H1 (cell line): ENCODE measurements around the gene MBLAC1. TPM values are rescaled to one million over a fixed set of nuclear protein-coding genes. Genes with fewer than 3 reads are reported as not detected.

ENCODE experiments used
- CTCF ChIA-PET: fragments of 300-600 bp; sonication (Branson Sonifier 250); formaldehyde crosslinking; loops from one replicate; lab custom pipeline; 2021; ENCODE audit not compliant: partially characterized antibody; lab: Charles Lee
- POLR2A ChIA-PET: fragments of 300-600 bp; sonication (Branson Sonifier 250); formaldehyde crosslinking; loops from one replicate; lab custom pipeline; 2021; ENCODE audit warnings: inconsistent platforms; ENCODE audit not compliant: partially characterized antibody; lab: Charles Lee
- DNase-seq, 2 experiments: peaks; one replicate each; pipeline versions ENCODE4 v3.0.0 to v3.0.0-alpha.2; 2010 to 2022; ENCODE audit warnings: low spot score in 2 of 2, low read depth in 1 of 2, mixed read lengths in 1 of 2
- FAIRE-seq: peaks from 2 replicates; lab custom pipeline; 2011; peaks lifted over from hg19 to GRCh38; lab: Jason Lieb, UNC
- H2AFZ ChIP-seq: 2 replicates; pipeline ENCODE4 v1.8.1; 2012; ENCODE audit warnings: low read length, inconsistent platforms
- H2AK5ac ChIP-seq: 2 replicates; pipeline ENCODE4 v1.6.1; 2013; ENCODE audit warnings: low read depth, low read length
- H2BK120ac ChIP-seq: replicated peaks from 2 replicates; pipeline ENCODE3; 2013; ENCODE audit warnings: low read depth, low read length, inconsistent platforms
- H2BK12ac ChIP-seq: 2 replicates; pipeline ENCODE4 v1.6.1; 2013; ENCODE audit warnings: low read depth, low read length
- H2BK15ac ChIP-seq: 2 replicates; pipeline ENCODE4 v1.6.1; 2013; ENCODE audit warnings: low read length
- H2BK20ac ChIP-seq: 2 replicates; pipeline ENCODE4 v1.6.1; 2013; ENCODE audit warnings: low read length
- H2BK5ac ChIP-seq: 2 replicates; pipeline ENCODE4 v1.6.1; 2013; ENCODE audit warnings: low read depth, low read length
- H3K14ac ChIP-seq: 2 replicates; pipeline ENCODE4 v1.6.1; 2013; ENCODE audit warnings: inconsistent platforms; ENCODE audit not compliant: insufficient read length
- H3K18ac ChIP-seq: 2 replicates; pipeline ENCODE4 v1.6.1; 2013; ENCODE audit warnings: low read length; ENCODE audit errors: extremely low read depth
- H3K23ac ChIP-seq: 2 replicates; pipeline ENCODE4 v1.6.1; 2013; ENCODE audit warnings: inconsistent platforms; ENCODE audit not compliant: insufficient read length
- H3K23me2 ChIP-seq: 2 replicates; pipeline ENCODE4 v1.6.1; 2013; ENCODE audit warnings: low read depth, low read length
- H3K27ac ChIP-seq: 2 replicates; pipeline ENCODE4 v1.6.1; 2011; ENCODE audit warnings: low read depth, low read length, inconsistent platforms
- H3K27me3 ChIP-seq, 4 experiments: replicated peaks in 1 of 4; 1 replicate in 1 of 4; 2 replicates in 3 of 4; pipeline versions ENCODE4 v1.6.1 to v1.8.1; 2011 to 2013; ENCODE audit warnings: low read length in 3 of 4, mild to moderate bottlenecking in 3 of 4, inconsistent platforms in 2 of 4, mixed read lengths in 2 of 4, moderate library complexity in 1 of 4; ENCODE audit not compliant: control insufficient read depth in 3 of 4, insufficient read depth in 3 of 4; ENCODE audit errors: extremely low read depth in 1 of 4
- H3K36me3 ChIP-seq, 4 experiments: 2 replicates each; pipeline versions ENCODE4 v1.6.1 to v1.8.1; 2011 to 2013; ENCODE audit warnings: mild to moderate bottlenecking in 4 of 4, low read length in 3 of 4, moderate library complexity in 2 of 4, control low read depth in 1 of 4, inconsistent platforms in 1 of 4; ENCODE audit not compliant: insufficient read depth in 4 of 4, control insufficient read depth in 2 of 4
- H3K4ac ChIP-seq: replicated peaks from 2 replicates; pipeline ENCODE3; 2013; ENCODE audit warnings: low read length, low read depth, mixed read lengths, inconsistent platforms; ENCODE audit not compliant: insufficient read length
- H3K4me1 ChIP-seq, 4 experiments: replicated peaks in 1 of 4; 1 replicate in 1 of 4; 2 replicates in 3 of 4; pipeline versions ENCODE4 v1.6.1 to v1.8.1; 2011 to 2013; ENCODE audit warnings: low read length in 3 of 4, inconsistent platforms in 2 of 4, mixed read lengths in 1 of 4; ENCODE audit not compliant: insufficient read depth in 4 of 4, control insufficient read depth in 3 of 4
- H3K4me2 ChIP-seq, 2 experiments: 2 replicates each; pipeline versions ENCODE4 v1.6.1 to v1.8.1; 2011 to 2013; ENCODE audit warnings: low read depth in 2 of 2, low read length in 2 of 2, control low read depth in 1 of 2, inconsistent platforms in 1 of 2, mild to moderate bottlenecking in 1 of 2; ENCODE audit not compliant: insufficient read depth in 1 of 2
- H3K4me3 ChIP-seq, 4 experiments: fragments of 200-600, 300-600 bp in 1 of 4; sonication (generic), shearing (Covaris generic), sonication (Bioruptor Twin) in 1 of 4; 2 replicates each; pipeline versions ENCODE4 v1.5.1 to v1.8.1; 2011 to 2016; ENCODE audit warnings: low read length in 4 of 4, low read depth in 3 of 4, control low read depth in 2 of 4, inconsistent platforms in 2 of 4, mild to moderate bottlenecking in 2 of 4, mixed read lengths in 1 of 4, moderate library complexity in 1 of 4; ENCODE audit not compliant: insufficient read depth in 2 of 4; ENCODE audit errors: extremely low read depth in 1 of 4
- H3K56ac ChIP-seq: replicated peaks from 2 replicates; pipeline ENCODE3; 2013; ENCODE audit warnings: low read depth, mild to moderate bottlenecking, mixed read lengths, low read length, inconsistent platforms; ENCODE audit not compliant: insufficient read length
- H3K79me1 ChIP-seq: 2 replicates; pipeline ENCODE4 v1.6.1; 2013; ENCODE audit warnings: low read depth, low read length, control low read depth
- H3K79me2 ChIP-seq, 2 experiments: 2 replicates each; pipeline versions ENCODE4 v1.6.1 to v1.8.1; 2012 to 2013; ENCODE audit warnings: low read length in 2 of 2, mild to moderate bottlenecking in 2 of 2, inconsistent platforms in 1 of 2; ENCODE audit not compliant: insufficient read depth in 2 of 2, control insufficient read depth in 1 of 2
- H3K9ac ChIP-seq, 4 experiments: replicated peaks in 1 of 4; 1 replicate in 1 of 4; 2 replicates in 3 of 4; pipeline versions ENCODE4 v1.6.1 to v1.8.1; 2011 to 2013; ENCODE audit warnings: low read depth in 3 of 4, low read length in 3 of 4, control low read depth in 2 of 4, mild to moderate bottlenecking in 2 of 4, moderate library complexity in 2 of 4, inconsistent platforms in 1 of 4; ENCODE audit errors: extremely low read depth in 1 of 4
- H3K9me3 ChIP-seq, 2 experiments: 2 replicates each; pipeline versions ENCODE4 v1.6.1 to v1.8.1; 2012 to 2013; ENCODE audit warnings: mild to moderate bottlenecking in 2 of 2, moderate library complexity in 2 of 2, control low read depth in 1 of 2, inconsistent platforms in 1 of 2, low read depth in 1 of 2, low read length in 1 of 2, mixed read lengths in 1 of 2; ENCODE audit not compliant: insufficient read depth in 2 of 2
- H4K20me1 ChIP-seq, 2 experiments: replicated peaks in 1 of 2; 2 replicates each; pipeline versions ENCODE3 to v1.8.1; 2011 to 2013; ENCODE audit warnings: inconsistent platforms in 2 of 2, low read length in 2 of 2, mild to moderate bottlenecking in 1 of 2; ENCODE audit not compliant: insufficient read depth in 2 of 2, control insufficient read depth in 1 of 2
- H4K5ac ChIP-seq: 2 replicates; pipeline ENCODE4 v1.6.1; 2013; ENCODE audit warnings: low read length, low read depth, mixed read lengths, inconsistent platforms; ENCODE audit not compliant: insufficient read length
- H4K8ac ChIP-seq: 2 replicates; pipeline ENCODE4 v1.8.0; 2013; ENCODE audit warnings: mild to moderate bottlenecking, moderate library complexity, low read length, inconsistent platforms; ENCODE audit not compliant: insufficient read depth; ENCODE audit errors: extremely low read depth
- H4K91ac ChIP-seq: replicated peaks from 2 replicates; pipeline ENCODE3; 2013; ENCODE audit warnings: low read length, mixed read lengths, inconsistent platforms; ENCODE audit not compliant: insufficient read length
- ASH2L ChIP-seq: fragments of 200-600, 300-600 bp; sonication (generic); IDR thresholded peaks from one replicate; pipeline ENCODE4 v1.7.1; 2017; ENCODE audit warnings: low read length
- BACH1 ChIP-seq: IDR thresholded peaks from 2 replicates; pipeline ENCODE4 v1.6.1; 2012; ENCODE audit warnings: low read length, improper control_type of control experiment
- CTCF ChIP-seq, 3 experiments: IDR thresholded peaks; 1 replicate in 2 of 3; 2 replicates in 1 of 3; pipeline versions ENCODE4 v1.5.1 to v1.6.1; 2011; ENCODE audit warnings: low read length in 3 of 3, mild to moderate bottlenecking in 3 of 3, inconsistent platforms in 2 of 3, low read depth in 1 of 3, moderate library complexity in 1 of 3; ENCODE audit not compliant: insufficient read depth in 1 of 3; ENCODE audit errors: control extremely low read depth in 1 of 3
- GABPA ChIP-seq: IDR thresholded peaks from 2 replicates; pipeline ENCODE4 v1.6.1; 2011; ENCODE audit warnings: mild to moderate bottlenecking, low read length, moderate library complexity, borderline replicate concordance; ENCODE audit not compliant: insufficient read depth
- GTF2F1 ChIP-seq: IDR thresholded peaks from 2 replicates; pipeline ENCODE4 v1.6.1; 2012; ENCODE audit warnings: low read depth, low read length, improper control_type of control experiment, borderline replicate concordance
- MAFK ChIP-seq: IDR thresholded peaks from 2 replicates; pipeline ENCODE4 v1.6.1; 2012; ENCODE audit warnings: low read depth, mild to moderate bottlenecking, improper control_type of control experiment, low read length
- POLR2A ChIP-seq, 2 experiments: IDR thresholded peaks; 1 replicate in 1 of 2; 2 replicates in 1 of 2; pipeline ENCODE4 v1.6.1; 2011; ENCODE audit warnings: low read depth in 2 of 2, low read length in 2 of 2, mild to moderate bottlenecking in 2 of 2; ENCODE audit errors: control extremely low read depth in 1 of 2
- POLR2AphosphoS5 ChIP-seq: IDR thresholded peaks from 2 replicates; pipeline ENCODE4 v1.6.1; 2011; ENCODE audit warnings: low read depth, low read length
- RXRA ChIP-seq: IDR thresholded peaks from 2 replicates; pipeline ENCODE4 v1.6.1; 2011; ENCODE audit warnings: low read depth, mild to moderate bottlenecking, low read length, moderate library complexity; ENCODE audit not compliant: insufficient read depth
- SUZ12 ChIP-seq: fragments of 200-600 bp; sonication (generic); IDR thresholded peaks from 2 replicates; pipeline ENCODE4 v1.6.1; 2012; ENCODE audit warnings: mild to moderate bottlenecking, inconsistent platforms, low read length, moderate library complexity, mixed read lengths
- WGBS, 2 experiments: shearing (Covaris generic) in 1 of 2; methylation state at CpG; one replicate each; pipeline versions ENCODE4 v1.1.6 to v1.1.7; 2013 to 2015; ENCODE audit warnings: low lambda C conversion rate in 2 of 2, mixed read lengths in 2 of 2, inconsistent platforms in 1 of 2, low coverage in 1 of 2, missing lambda C conversion rate in 1 of 2; ENCODE audit not compliant: insufficient replicate concordance in 2 of 2, insufficient coverage in 1 of 2, insufficient read length in 1 of 2; ENCODE audit errors: extremely low coverage in 1 of 2, missing lambda C conversion rate in 1 of 2; 5-methylcytosine and 5-hydroxymethylcytosine counted together
- polyA plus RNA-seq, 7 experiments: library from polyadenylated mRNA; depleted of rRNA in 3 of 7; stranded (reverse) in 5 of 7; unstranded in 2 of 7; fragments of >200 nt in 5 of 7; fragments of 200-250 nt in 2 of 7; gene quantifications; 1 replicate in 5 of 7; 2 replicates in 1 of 7; 4 replicates in 1 of 7; pipeline versions ENCODE4 v1.2.1 to v1.2.3, GENCODE V29; 2011 to 2013; ENCODE audit warnings: missing spikeins in 2 of 7, mixed read lengths in 2 of 7
- total RNA-seq: library from RNA; stranded (reverse); fragmentation: NEBNext Ultra II Directional; extraction: Animal tissue kit (Norgen Biotek cat#: 25700); gene quantifications from 2 replicates; pipeline ENCODE4 v1.2.1, GENCODE V29; 2021

The MBLAC1 gene
- total and polyA plus RNA-seq, 2 of the 8 experiments (the other 6 are each of a cell fraction or from before 2014, with no cell fraction given), result 1.00 to 1.7 TPM

- FAIRE-seq (no peak), DNase-seq (no peak)
- Histone ChIP-seq H3K9ac (no peak overlapping the region), H3K14ac (no peak overlapping the region), H2BK15ac (no peak overlapping the region), H2BK20ac (no peak overlapping the region), H4K20me1 (peaks cover 26 to 37% of the 10 kb centered on the region in 2 experiments), H3K9me3 (no peaks in the 10 kb centered on the region), H3K27me3 (no peaks in the 10 kb centered on the region), H3K79me2 (peaks cover 0 to 35% of the 10 kb centered on the region in 2 experiments; a peak in 3 of 4 replicates), H3K56ac (no peak overlapping the region), H3K4ac (no peak overlapping the region), H3K4me3 (no peak overlapping the region), H2BK12ac (no peak overlapping the region), H2AFZ (no peak overlapping the region), H3K4me2 (no peak overlapping the region), H4K8ac (peak overlapping the region; percentile 57; the same call in 1 of the 2 replicates), H3K23ac (no peak overlapping the region), H3K79me1 (peaks cover 16% of the 10 kb centered on the region), H3K18ac (no peak overlapping the region), H2AK5ac (no peak overlapping the region), H4K91ac (no peak overlapping the region), H4K5ac (no peak overlapping the region), H2BK120ac (no peak overlapping the region), H3K36me3 (peaks cover 76 to 86% (median 80%) of the 10 kb centered on the region in 4 experiments), H2BK5ac (no peak overlapping the region), H3K27ac (peak overlapping the region; percentile 5; the same call in 1 of the 2 replicates), H3K23me2 (no peaks in the 10 kb centered on the region; the same call in 1 of the 2 replicates), H3K4me1 (peaks cover 0 to 1% (median 0%) of the 10 kb centered on the region in 4 experiments; a peak in 1 of 7 replicates)
- CTCF ChIA-PET, result no interaction called here
- WGBS, 2 experiments, result 93% methylated on average over 16 of the region's 16 CpGs; no CpG with 5 or more reads in 1 of the 2 experiments
- POLR2A ChIA-PET, result interaction anchor here (0.9 to 19.5 kb wide), 15 partner anchors 10 to 400 kb away, joined by 3 to 722 read pairs (median 4); partner anchors contain the start of genes AP4M1, COPS6, LAMTOR4 and MCM7
- no peak for TF ChIP-seq RXRA
- TF ChIP-seq POLR2A (IDR thresholded peaks at IDR 0.05; ENCODE audit: control extremely low read depth in 1 of 2, low read depth in 2 of 2, low read length in 2 of 2), result peak; percentile 59 to 93
- TF ChIP-seq CTCF (IDR thresholded peaks at IDR 0.05; ENCODE audit: control extremely low read depth in 1 of 3, insufficient read depth in 1 of 3, low read depth in 1 of 3, low read length in 3 of 3), result no peak
- peak; percentile 77 for TF ChIP-seq MAFK
- no peak for TF ChIP-seq BACH1
- no peak for TF ChIP-seq SUZ12
- TF ChIP-seq POLR2AphosphoS5, result peak; percentile 96
- TF ChIP-seq ASH2L, result no peak
- no peak for TF ChIP-seq GABPA
- no peak for TF ChIP-seq GTF2F1
These were observed 32.8 kb upstream of the MBLAC1 start for GRCh38 chr7:100093925-100094486.
